Vagina (tissue), 2 donors: Measurements from ENCODE around the gene PLOD1.

Experiments
- CTCF ChIP-seq, 3 experiments: fragments of 450-650 bp in 2 of 3; fragments of 200-600 bp in 1 of 3; sonication (generic) in 1 of 3; IDR thresholded peaks; one replicate each; pipeline ENCODE4 v1.5.1; 2017 to 2019; ENCODE audit warnings: antibody characterized with exemption in 3 of 3, mild to moderate bottlenecking in 2 of 3, moderate library complexity in 2 of 3
- POLR2A ChIP-seq, 2 donors: fragments of 450-650 bp; IDR thresholded peaks; one replicate each; pipeline ENCODE4 v1.6.1; 2017; ENCODE audit warnings: antibody characterized with exemption in 2 of 2, mild to moderate bottlenecking in 2 of 2, moderate library complexity in 2 of 2
- POLR2AphosphoS5 ChIP-seq, 2 donors: sonication (generic); formaldehyde crosslinking; IDR thresholded peaks; one replicate each; pipeline ENCODE4 v1.9.0; 2017; ENCODE audit warnings: antibody characterized with exemption in 2 of 2, mild to moderate bottlenecking in 2 of 2, low read depth in 1 of 2; ENCODE audit not compliant: insufficient read depth in 1 of 2

- no peak for TF ChIP-seq CTCF (IDR thresholded peaks at IDR 0.05)
- no peak for TF ChIP-seq POLR2A (IDR thresholded peaks at IDR 0.05)
- no peak for TF ChIP-seq POLR2AphosphoS5 (IDR thresholded peaks at IDR 0.05; ENCODE audit: insufficient read depth in 1 of 2, low read depth in 1 of 2)
These were observed 79.8 kb downstream of the PLOD1 start for GRCh38 chr1:12014141-12014991.
